ENCODE results near the gene ENOPH1.
"Not testable (repeated sequence)": the region's sequence is repeated elsewhere in the genome, so short reads cannot be mapped to it uniquely, and the experiment has no call there.

- not testable (repeated sequence) for TF ChIP-seq CTCF, POLR2A (IDR thresholded peaks at IDR 0.05)
Measured at GRCh38 chr4:82477469-82477868, 47.1 kb downstream of the ENOPH1 start.
